Neutrophil (primary cell): ENCODE results near the gene DOCK9.

ENCODE experiments used
- H3K27ac ChIP-seq: fragments of 200-600 bp; sonication (generic); 2 replicates; pipeline ENCODE4 v1.5.1; 2016; ENCODE audit warnings: mild to moderate bottlenecking, moderate library complexity
- H3K27me3 ChIP-seq: fragments of 200-600 bp; sonication (generic); 2 replicates; pipeline ENCODE4 v1.6.0; 2016; ENCODE audit warnings: mild to moderate bottlenecking
- H3K36me3 ChIP-seq: fragments of 200-600 bp; sonication (generic); 2 replicates; pipeline ENCODE4 v1.5.1; 2017
- H3K4me1 ChIP-seq, 2 experiments: fragments of 200-600 bp in 1 of 2; sonication (generic) in 1 of 2; 1 replicate in 1 of 2; 2 replicates in 1 of 2; pipeline versions ENCODE4 v1.5.1 to v1.6.1; 2013 to 2016; ENCODE audit warnings: low read depth in 1 of 2, low read length in 1 of 2, mild to moderate bottlenecking in 1 of 2, moderate library complexity in 1 of 2; ENCODE audit not compliant: control insufficient read depth in 1 of 2, insufficient read depth in 1 of 2
- H3K4me3 ChIP-seq, 2 experiments: fragments of 200-600 bp in 1 of 2; sonication (generic) in 1 of 2; 1 replicate in 1 of 2; 2 replicates in 1 of 2; pipeline ENCODE4 v1.5.1; 2013 to 2016; ENCODE audit warnings: low read depth in 1 of 2, low read length in 1 of 2, mild to moderate bottlenecking in 1 of 2, moderate library complexity in 1 of 2
- H3K9me3 ChIP-seq: fragments of 200-600 bp; sonication (generic); 2 replicates; pipeline ENCODE4 v1.5.1; 2016
- CTCF ChIP-seq: fragments of 200-600 bp; sonication (generic); IDR thresholded peaks from 2 replicates; pipeline ENCODE4 v1.5.1; 2016; ENCODE audit warnings: antibody characterized with exemption

The DOCK9 gene

GRCh38 chr13:98892821-98893220 lies 85.0 kb downstream of the DOCK9 start:
- Histone ChIP-seq H3K36me3 (no peaks in the 10 kb centered on the region), H3K4me3 (no peak overlapping the region), H3K9me3 (no peaks in the 10 kb centered on the region), H3K4me1 (no peaks in the 10 kb centered on the region), H3K27me3 (peaks cover 70% of the 10 kb centered on the region), H3K27ac (no peak overlapping the region)
- TF ChIP-seq CTCF = no peak

GRCh38 chr13:98892077-98892476 lies 85.8 kb downstream of the DOCK9 start:
- Histone ChIP-seq H3K36me3 (no peaks in the 10 kb centered on the region), H3K4me3 (no peak overlapping the region), H3K27me3 (peaks cover 67% of the 10 kb centered on the region), H3K9me3 (no peaks in the 10 kb centered on the region), H3K27ac (no peak overlapping the region), H3K4me1 (no peaks in the 10 kb centered on the region)
- no peak for TF ChIP-seq CTCF

DNA sequence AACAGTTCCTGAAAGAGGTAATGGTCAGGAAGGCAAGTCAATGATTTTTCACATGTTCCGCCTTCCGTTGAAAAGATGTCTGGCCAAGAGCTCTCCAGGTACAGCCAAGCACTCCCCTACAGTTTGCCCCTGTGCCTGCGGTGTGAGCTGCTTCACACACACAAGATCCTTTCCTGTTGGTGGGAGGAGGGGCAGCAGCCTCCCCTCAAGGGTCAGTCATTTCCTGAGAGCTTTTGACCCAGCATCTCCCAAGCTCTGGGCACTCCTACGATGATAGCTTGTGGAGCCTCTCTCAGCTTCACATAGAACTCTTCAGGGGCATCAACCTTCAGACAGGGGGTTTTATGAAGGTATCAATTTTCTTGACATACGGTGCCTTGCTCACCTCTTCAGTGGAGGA lies 86.9 kb downstream of the DOCK9 start:
- no peaks in the 10 kb centered on the region for H3K9me3 ChIP-seq
- H3K4me1 ChIP-seq = no peaks in the 10 kb centered on the region
- no peak for TF ChIP-seq CTCF
- peaks cover 67% of the 10 kb centered on the region for H3K27me3 ChIP-seq
- H3K4me3 ChIP-seq = no peak overlapping the region
- H3K36me3 ChIP-seq = no peaks in the 10 kb centered on the region
- H3K27ac ChIP-seq = no peak overlapping the region

- Histone ChIP-seq H3K4me1 (no peaks in the 10 kb centered on the region), H3K36me3 (no peaks in the 10 kb centered on the region), H3K27ac (no peak overlapping the region), H3K4me3 (no peak overlapping the region), H3K27me3 (peaks cover 67% of the 10 kb centered on the region), H3K9me3 (no peaks in the 10 kb centered on the region)
- no peak for TF ChIP-seq CTCF
Measured at GRCh38 chr13:98890186-98890585, 87.7 kb downstream of the DOCK9 start.

DNA sequence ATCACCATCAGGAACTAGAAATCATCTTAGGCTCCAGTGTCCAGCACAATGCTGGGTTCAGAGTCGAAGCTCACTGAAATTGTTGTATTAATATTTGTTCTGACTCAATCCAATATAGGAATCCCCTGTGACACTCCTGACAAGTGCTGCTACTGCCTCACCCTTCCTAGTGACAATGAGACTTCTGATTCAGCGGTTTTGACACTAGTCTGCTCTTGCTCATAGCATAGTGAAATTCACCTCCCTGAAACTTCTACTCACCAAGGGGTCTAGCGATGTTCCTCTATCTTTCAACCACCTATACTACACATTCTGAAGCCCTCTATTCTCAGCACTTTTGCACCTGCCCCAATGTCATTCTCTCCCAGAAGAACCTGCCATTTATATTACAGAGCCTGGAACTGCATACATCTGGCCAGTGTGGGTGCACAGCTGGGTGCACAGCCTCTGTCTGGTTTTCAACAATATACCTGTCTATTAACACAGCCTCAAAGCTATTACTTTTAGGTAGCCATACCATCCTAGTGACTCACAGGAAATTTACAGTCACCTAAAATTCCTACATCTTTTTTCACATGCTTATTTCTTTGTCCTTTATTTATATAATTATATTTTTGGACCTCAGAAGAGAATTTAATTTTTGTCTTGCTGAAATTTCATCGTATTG lies 88.3 kb downstream of the DOCK9 start:
- H3K9me3 ChIP-seq = no peaks in the 10 kb centered on the region
- no peak overlapping the region for H3K4me3 ChIP-seq
- H3K4me1 ChIP-seq = no peaks in the 10 kb centered on the region
- TF ChIP-seq CTCF = no peak
- H3K27me3 ChIP-seq = peaks cover 67% of the 10 kb centered on the region
- H3K27ac ChIP-seq = no peak overlapping the region
- H3K36me3 ChIP-seq = no peaks in the 10 kb centered on the region
